ENCODE measurements around the gene UBASH3A.

Gene UBASH3A

DNA sequence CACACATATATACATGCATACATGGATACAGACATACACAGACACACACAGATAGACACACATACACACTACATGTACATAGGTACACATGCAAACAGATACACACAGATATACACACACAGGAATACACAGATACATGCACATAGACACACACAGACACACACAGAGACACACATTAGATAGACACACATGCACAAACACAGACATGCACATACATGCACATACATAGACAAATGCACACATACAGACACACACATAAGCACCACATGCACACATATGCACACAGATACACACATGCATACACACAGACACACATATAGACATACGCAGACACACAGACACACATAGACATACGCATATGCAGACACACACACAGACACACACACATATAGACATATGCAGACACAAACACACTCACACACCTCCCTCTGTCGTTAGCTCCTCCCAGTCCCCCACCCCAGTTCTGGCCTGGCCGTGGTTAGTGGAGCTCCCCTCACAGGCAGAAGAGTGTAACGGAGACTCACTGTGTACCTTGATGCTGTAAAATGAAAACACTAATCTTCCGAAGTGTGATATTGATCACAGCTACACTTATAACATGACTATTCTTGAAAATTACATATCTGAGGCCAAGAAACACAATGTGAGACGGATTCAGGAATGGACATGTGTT lies 7.6 kb downstream of the UBASH3A start:
- no peak for DNase-seq (ENCODE audit: low spot score)
- Histone ChIP-seq H3K36me3 (replicated peaks in 1 of 2; ENCODE audit: control insufficient read depth in 2 of 2, insufficient read depth in 2 of 2, low read length in 2 of 2) (no peaks in the 10 kb centered on the region), H3K9ac (ENCODE audit: low read depth, low read length, poor library complexity) (no peak overlapping the region), H3K79me1 (ENCODE audit: low read depth, low read length) (no peaks in the 10 kb centered on the region), H3K4me1 (ENCODE audit: control insufficient read depth in 2 of 2, insufficient read depth in 1 of 2, low read depth in 1 of 2, low read length in 2 of 2) (peaks cover 0 to 5% of the 10 kb centered on the region in 2 donors), H2BK5ac (ENCODE audit: low read length) (no peak overlapping the region), H4K91ac (ENCODE audit: low read depth, low read length, poor library complexity) (no peak overlapping the region), H3K4me2 (ENCODE audit: insufficient read depth, low read length, poor library complexity, severe bottlenecking) (no peak overlapping the region), H3K27ac (replicated peaks; ENCODE audit: low read length) (no peak overlapping the region), H4K8ac (ENCODE audit: low read depth, low read length) (no peak overlapping the region), H2BK120ac (ENCODE audit: low read depth, low read length) (no peak overlapping the region), H2AK5ac (ENCODE audit: low read depth, low read length) (no peak overlapping the region), H3K14ac (ENCODE audit: low read length) (no peak overlapping the region), H3K9me3 (replicated peaks in 1 of 2; ENCODE audit: control insufficient read depth in 2 of 2, insufficient read depth in 1 of 2, low read depth in 1 of 2, low read length in 2 of 2) (peaks cover 0 to 5% of the 10 kb centered on the region in 2 donors), H3K23ac (ENCODE audit: low read depth, low read length, poor library complexity) (no peak overlapping the region), H2BK12ac (ENCODE audit: low read length) (no peak overlapping the region), H3K18ac (ENCODE audit: low read length) (no peak overlapping the region), H2AFZ (ENCODE audit: low read length) (no peak overlapping the region), H3K27me3 (ENCODE audit: control insufficient read depth in 3 of 3, insufficient read depth in 3 of 3, low read depth in 1 of 3, low read length in 3 of 3) (peaks cover 0 to 8% (median 0%) of the 10 kb centered on the region in 3 experiments), H3K4ac (ENCODE audit: low read length) (no peak overlapping the region), H3K4me3 (ENCODE audit: low read length in 2 of 2) (no peak overlapping the region), H2BK15ac (ENCODE audit: low read length) (no peak overlapping the region)
- no CpG with 5 or more reads among the region's 7 CpGs for WGBS, 2 donors (ENCODE audit: extremely low coverage in 2 of 2, insufficient read length in 2 of 2, insufficient replicate concordance in 1 of 2)

- peak overlapping the region; percentile 49 for H2BK5ac ChIP-seq (ENCODE audit: low read length)
- no peak overlapping the region for H3K14ac ChIP-seq (ENCODE audit: low read length)
- peaks cover 0 to 5% of the 10 kb centered on the region in 2 donors for H3K9me3 ChIP-seq (replicated peaks in 1 of 2; ENCODE audit: control insufficient read depth in 2 of 2, insufficient read depth in 1 of 2, low read depth in 1 of 2, low read length in 2 of 2)
- H2AFZ ChIP-seq (ENCODE audit: low read length), result no peak overlapping the region
- no peak overlapping the region for H3K4ac ChIP-seq (ENCODE audit: low read length)
- H3K4me3 ChIP-seq (ENCODE audit: low read length in 2 of 2), result no peak overlapping the region
- H2AK5ac ChIP-seq (ENCODE audit: low read depth, low read length), result peak overlapping the region; percentile 41
- no peak overlapping the region for H2BK15ac ChIP-seq (ENCODE audit: low read length)
- no peaks in the 10 kb centered on the region for H3K36me3 ChIP-seq (replicated peaks in 1 of 2; ENCODE audit: control insufficient read depth in 2 of 2, insufficient read depth in 2 of 2, low read length in 2 of 2)
- no peaks in the 10 kb centered on the region for H3K79me1 ChIP-seq (ENCODE audit: low read depth, low read length)
- WGBS, 2 donors (ENCODE audit: extremely low coverage in 2 of 2, insufficient read length in 2 of 2, insufficient replicate concordance in 1 of 2), result no CpG with 5 or more reads among the region's 21 CpGs
- peaks cover 0 to 5% of the 10 kb centered on the region in 2 donors for H3K4me1 ChIP-seq (ENCODE audit: control insufficient read depth in 2 of 2, insufficient read depth in 1 of 2, low read depth in 1 of 2, low read length in 2 of 2)
- no peak for DNase-seq (ENCODE audit: low spot score)
- peaks cover 0 to 5% (median 0%) of the 10 kb centered on the region in 3 experiments for H3K27me3 ChIP-seq (ENCODE audit: control insufficient read depth in 3 of 3, insufficient read depth in 3 of 3, low read depth in 1 of 3, low read length in 3 of 3)
- H2BK120ac ChIP-seq (ENCODE audit: low read depth, low read length), result no peak overlapping the region
- no peak overlapping the region for H3K4me2 ChIP-seq (ENCODE audit: insufficient read depth, low read length, poor library complexity, severe bottlenecking)
- peak overlapping the region; percentile 26 for H3K23ac ChIP-seq (ENCODE audit: low read depth, low read length, poor library complexity)
- peak overlapping the region; percentile 48 for H2BK12ac ChIP-seq (ENCODE audit: low read length)
- no peak overlapping the region for H4K8ac ChIP-seq (ENCODE audit: low read depth, low read length)
- H3K18ac ChIP-seq (ENCODE audit: low read length), result peak overlapping the region; percentile 49
- H3K27ac ChIP-seq (replicated peaks; ENCODE audit: low read length), result no peak overlapping the region
- no peak overlapping the region for H4K91ac ChIP-seq (ENCODE audit: low read depth, low read length, poor library complexity)
- H3K9ac ChIP-seq (ENCODE audit: low read depth, low read length, poor library complexity), result peak overlapping the region; percentile 50
Observed at GRCh38 chr21:42411891-42412635, 8.4 kb downstream of the UBASH3A start.

DNA sequence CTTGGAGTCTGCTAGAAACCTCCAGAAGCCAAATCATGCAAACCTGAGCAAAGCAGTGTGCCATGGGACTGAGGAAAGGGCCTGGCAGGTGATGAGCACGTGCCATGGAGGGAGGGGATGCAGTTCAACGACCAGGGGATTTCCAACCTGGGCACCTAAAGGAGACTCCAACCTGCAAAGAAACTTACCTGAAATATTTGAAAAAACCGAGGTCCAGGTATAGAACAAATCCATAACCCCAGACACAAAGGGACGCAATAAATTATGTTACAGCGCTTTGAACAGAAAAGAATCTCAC lies 8.9 kb downstream of the UBASH3A start:
- Histone ChIP-seq H2AFZ (ENCODE audit: low read length) (no peak overlapping the region), H2BK120ac (ENCODE audit: low read depth, low read length) (no peak overlapping the region), H2BK5ac (ENCODE audit: low read length) (peak overlapping the region; percentile 49), H3K4me2 (ENCODE audit: insufficient read depth, low read length, poor library complexity, severe bottlenecking) (no peak overlapping the region), H3K9me3 (replicated peaks in 1 of 2; ENCODE audit: control insufficient read depth in 2 of 2, insufficient read depth in 1 of 2, low read depth in 1 of 2, low read length in 2 of 2) (peaks cover 0 to 5% of the 10 kb centered on the region in 2 donors), H2BK15ac (ENCODE audit: low read length) (no peak overlapping the region), H2AK5ac (ENCODE audit: low read depth, low read length) (peak overlapping the region; percentile 41), H3K79me1 (ENCODE audit: low read depth, low read length) (no peaks in the 10 kb centered on the region), H3K9ac (ENCODE audit: low read depth, low read length, poor library complexity) (no peak overlapping the region), H2BK12ac (ENCODE audit: low read length) (no peak overlapping the region), H3K23ac (ENCODE audit: low read depth, low read length, poor library complexity) (no peak overlapping the region), H3K4ac (ENCODE audit: low read length) (no peak overlapping the region), H3K27me3 (ENCODE audit: control insufficient read depth in 3 of 3, insufficient read depth in 3 of 3, low read depth in 1 of 3, low read length in 3 of 3) (no peaks in the 10 kb centered on the region), H3K4me3 (ENCODE audit: low read length in 2 of 2) (no peak overlapping the region), H3K14ac (ENCODE audit: low read length) (no peak overlapping the region), H3K4me1 (ENCODE audit: control insufficient read depth in 2 of 2, insufficient read depth in 1 of 2, low read depth in 1 of 2, low read length in 2 of 2) (peaks cover 0 to 5% of the 10 kb centered on the region in 2 donors), H3K27ac (replicated peaks; ENCODE audit: low read length) (no peak overlapping the region), H4K8ac (ENCODE audit: low read depth, low read length) (no peak overlapping the region), H3K36me3 (replicated peaks in 1 of 2; ENCODE audit: control insufficient read depth in 2 of 2, insufficient read depth in 2 of 2, low read length in 2 of 2) (no peaks in the 10 kb centered on the region), H4K91ac (ENCODE audit: low read depth, low read length, poor library complexity) (no peak overlapping the region), H3K18ac (ENCODE audit: low read length) (peak overlapping the region; percentile 49)
- DNase-seq (ENCODE audit: low spot score), result no peak
- no CpG with 5 or more reads among the region's 5 CpGs for WGBS, 2 donors (ENCODE audit: extremely low coverage in 2 of 2, insufficient read length in 2 of 2, insufficient replicate concordance in 1 of 2)

GRCh38 chr21:42413093-42413492 lies 9.4 kb downstream of the UBASH3A start:
- H2BK12ac ChIP-seq (ENCODE audit: low read length), result peak overlapping the region; percentile 6
- H3K23ac ChIP-seq (ENCODE audit: low read depth, low read length, poor library complexity), result peak overlapping the region; percentile 20
- no peak overlapping the region for H3K9ac ChIP-seq (ENCODE audit: low read depth, low read length, poor library complexity)
- H3K4me3 ChIP-seq (ENCODE audit: low read length in 2 of 2), result no peak overlapping the region
- H2BK120ac ChIP-seq (ENCODE audit: low read depth, low read length), result no peak overlapping the region
- peak overlapping the region; percentile 91 for H3K14ac ChIP-seq (ENCODE audit: low read length)
- H2BK5ac ChIP-seq (ENCODE audit: low read length), result no peak overlapping the region
- H3K4ac ChIP-seq (ENCODE audit: low read length), result no peak overlapping the region
- H3K36me3 ChIP-seq (replicated peaks in 1 of 2; ENCODE audit: control insufficient read depth in 2 of 2, insufficient read depth in 2 of 2, low read length in 2 of 2), result no peaks in the 10 kb centered on the region
- no peak overlapping the region for H4K8ac ChIP-seq (ENCODE audit: low read depth, low read length)
- no CpG with 5 or more reads among the region's 14 CpGs for WGBS, 2 donors (ENCODE audit: extremely low coverage in 2 of 2, insufficient read length in 2 of 2, insufficient replicate concordance in 1 of 2)
- H3K4me2 ChIP-seq (ENCODE audit: insufficient read depth, low read length, poor library complexity, severe bottlenecking), result no peak overlapping the region
- peaks cover 0 to 5% of the 10 kb centered on the region in 2 donors for H3K9me3 ChIP-seq (replicated peaks in 1 of 2; ENCODE audit: control insufficient read depth in 2 of 2, insufficient read depth in 1 of 2, low read depth in 1 of 2, low read length in 2 of 2)
- no peak overlapping the region for H4K91ac ChIP-seq (ENCODE audit: low read depth, low read length, poor library complexity)
- DNase-seq (ENCODE audit: low spot score), result no peak
- no peak overlapping the region for H2AFZ ChIP-seq (ENCODE audit: low read length)
- H3K18ac ChIP-seq (ENCODE audit: low read length), result peak overlapping the region; percentile 20
- H2BK15ac ChIP-seq (ENCODE audit: low read length), result no peak overlapping the region
- no peaks in the 10 kb centered on the region for H3K27me3 ChIP-seq (ENCODE audit: control insufficient read depth in 3 of 3, insufficient read depth in 3 of 3, low read depth in 1 of 3, low read length in 3 of 3)
- peak overlapping the region; percentile 58 for H2AK5ac ChIP-seq (ENCODE audit: low read depth, low read length)
- H3K27ac ChIP-seq (replicated peaks; ENCODE audit: low read length), result no peak overlapping the region
- no peaks in the 10 kb centered on the region for H3K79me1 ChIP-seq (ENCODE audit: low read depth, low read length)
- peaks cover 0 to 5% of the 10 kb centered on the region in 2 donors for H3K4me1 ChIP-seq (ENCODE audit: control insufficient read depth in 2 of 2, insufficient read depth in 1 of 2, low read depth in 1 of 2, low read length in 2 of 2)
